GM18519 (cell line): ENCODE measurements around the gene COPZ1.
"Not testable (repeated sequence)": the region's sequence is repeated elsewhere in the genome, so short reads cannot be mapped to it uniquely, and the experiment has no call there.

Experiments
- ATAC-seq: cut with Tn5 transposase; IDR thresholded peaks from one replicate; pipeline ENCODE4 v1.9.1; 2021; ENCODE audit warnings: mild to moderate bottlenecking, moderate library complexity; ENCODE audit not compliant: unreplicated experiment, low FRiP score

Gene COPZ1

DNA sequence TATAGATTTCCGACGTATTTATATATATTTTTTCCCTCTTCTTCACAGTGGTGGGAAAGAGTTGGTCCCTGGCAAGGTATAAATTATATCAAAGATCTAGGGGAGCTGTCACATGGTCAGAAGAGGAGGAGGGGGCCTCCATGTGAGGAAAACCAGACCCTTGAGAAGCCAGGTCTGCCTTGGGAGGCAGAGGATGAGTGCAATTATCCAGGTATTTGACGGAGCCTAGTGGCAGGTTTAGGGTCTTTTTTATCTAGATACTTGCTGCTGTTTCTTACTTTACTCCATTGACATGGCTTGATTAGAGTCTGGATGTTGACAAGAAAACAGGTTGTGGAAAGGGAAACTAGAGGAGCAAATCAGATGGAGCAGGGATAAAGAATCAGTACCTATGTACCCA lies 5.5 kb downstream of the COPZ1 start:
- no peak for ATAC-seq

DNA sequence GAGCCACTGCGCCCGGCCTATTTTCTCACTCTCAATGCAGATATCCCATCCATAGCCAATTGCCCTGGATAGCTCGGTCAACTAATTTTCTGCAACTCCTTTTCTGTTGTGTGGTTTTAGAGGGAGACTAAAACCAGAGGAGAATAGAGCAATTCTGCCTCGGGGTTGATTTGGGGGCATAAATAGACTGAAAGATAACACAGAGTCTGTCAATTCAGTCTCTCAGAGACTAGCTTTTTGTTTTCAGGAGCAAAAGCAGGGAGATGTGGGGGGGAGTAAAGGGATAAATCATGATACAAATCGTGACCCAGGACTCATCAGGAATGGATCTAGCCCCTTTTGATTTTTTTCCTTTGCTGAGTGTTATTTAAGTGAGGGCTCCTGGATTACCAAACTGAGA lies 6.5 kb downstream of the COPZ1 start:
- ATAC-seq, result no peak

DNA sequence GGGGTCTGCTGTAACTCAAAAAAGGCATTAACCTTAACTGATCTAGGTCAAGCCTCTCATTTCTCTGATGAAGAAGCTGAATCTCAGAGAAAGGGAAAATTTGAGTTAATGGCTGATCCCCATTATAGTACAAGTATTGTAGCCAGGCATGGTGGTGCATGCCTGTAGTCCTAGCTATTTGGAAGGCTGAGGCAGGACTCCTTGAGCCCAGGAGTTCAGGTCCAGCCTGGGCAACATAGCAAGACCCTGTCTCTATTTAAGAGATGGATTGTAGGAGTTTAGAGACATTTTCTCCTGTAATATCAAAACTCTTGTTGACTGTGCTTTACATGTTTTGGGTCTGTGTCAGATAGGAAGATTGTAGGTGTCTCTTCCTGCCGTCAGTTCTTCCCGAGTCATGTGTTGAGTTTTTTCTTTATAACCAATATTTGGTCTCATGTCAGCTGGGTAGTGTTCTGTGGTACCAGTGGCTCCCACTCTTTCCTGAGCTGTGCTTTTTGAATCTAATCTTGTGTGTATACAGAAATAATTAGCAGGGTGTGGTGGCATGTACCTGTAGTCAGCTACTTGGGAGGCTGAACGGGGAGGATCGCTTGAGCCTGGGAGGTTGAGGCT lies 8.6 kb downstream of the COPZ1 start:
- no peak for ATAC-seq

DNA sequence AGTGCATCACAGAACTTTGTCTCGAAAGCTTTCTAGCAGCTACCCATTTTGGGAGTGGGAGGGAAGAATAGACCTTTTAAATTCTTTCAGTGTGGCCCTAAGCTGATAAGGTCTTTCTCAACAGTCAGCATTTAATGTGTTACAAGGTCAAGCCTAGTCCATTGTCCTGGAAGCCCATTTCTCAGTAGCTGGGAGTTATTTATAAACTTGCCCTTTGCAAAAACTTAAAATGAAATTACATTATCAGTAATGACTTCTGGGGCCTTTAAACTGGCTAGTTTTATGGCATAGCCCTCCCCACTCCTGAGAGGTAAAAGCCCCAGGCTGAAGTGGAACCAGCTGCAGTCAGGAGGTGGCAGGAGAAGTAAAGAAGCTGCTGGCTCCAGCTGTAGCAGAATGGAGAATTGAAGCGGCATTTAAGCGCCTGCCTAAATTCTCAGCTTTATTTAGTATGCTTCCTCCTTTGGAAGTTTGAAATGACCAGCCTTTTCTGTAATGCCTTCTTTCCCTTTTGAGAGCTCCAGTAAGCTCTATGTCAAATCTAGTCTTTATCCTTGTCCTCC lies 12.4 kb downstream of the COPZ1 start:
- no peak for ATAC-seq

DNA sequence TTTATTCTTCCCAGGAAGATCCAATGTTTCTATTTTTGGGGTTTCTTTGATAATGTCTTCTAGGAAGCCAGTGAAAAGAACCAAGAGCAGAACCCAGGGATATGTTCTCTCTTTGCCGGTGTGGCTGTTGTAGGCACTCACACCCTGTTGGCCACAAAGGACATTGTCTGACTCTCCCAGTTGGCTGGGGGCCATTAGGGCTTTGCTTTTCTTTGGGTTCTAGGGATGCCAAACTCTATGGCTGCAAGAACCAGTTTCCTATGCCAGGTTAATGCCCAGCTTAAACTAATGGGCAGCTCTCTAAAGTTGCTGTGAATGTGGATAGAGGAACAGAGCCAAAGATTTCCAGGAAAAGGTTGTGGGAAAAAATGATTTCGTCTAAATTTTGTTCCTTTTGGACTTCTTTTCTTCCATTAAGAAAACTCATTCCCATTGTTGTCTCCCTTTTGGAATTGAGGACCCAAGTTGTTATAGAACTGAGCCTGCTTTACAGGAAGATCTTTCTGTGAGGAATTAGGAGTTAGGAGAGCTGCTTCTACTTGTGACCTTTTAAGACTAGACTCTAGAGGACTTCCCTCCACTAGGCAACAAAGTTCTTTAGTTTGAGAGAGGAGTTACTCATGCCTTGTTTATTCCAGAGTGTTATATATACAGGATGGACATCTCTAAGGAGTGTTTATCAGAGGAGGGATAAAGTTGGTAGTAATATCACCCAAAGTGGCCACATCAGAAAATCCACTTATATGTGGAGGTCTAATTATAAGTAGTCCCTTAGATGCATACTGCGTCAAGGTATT lies 13.1 kb downstream of the COPZ1 start:
- ATAC-seq, result no peak

DNA sequence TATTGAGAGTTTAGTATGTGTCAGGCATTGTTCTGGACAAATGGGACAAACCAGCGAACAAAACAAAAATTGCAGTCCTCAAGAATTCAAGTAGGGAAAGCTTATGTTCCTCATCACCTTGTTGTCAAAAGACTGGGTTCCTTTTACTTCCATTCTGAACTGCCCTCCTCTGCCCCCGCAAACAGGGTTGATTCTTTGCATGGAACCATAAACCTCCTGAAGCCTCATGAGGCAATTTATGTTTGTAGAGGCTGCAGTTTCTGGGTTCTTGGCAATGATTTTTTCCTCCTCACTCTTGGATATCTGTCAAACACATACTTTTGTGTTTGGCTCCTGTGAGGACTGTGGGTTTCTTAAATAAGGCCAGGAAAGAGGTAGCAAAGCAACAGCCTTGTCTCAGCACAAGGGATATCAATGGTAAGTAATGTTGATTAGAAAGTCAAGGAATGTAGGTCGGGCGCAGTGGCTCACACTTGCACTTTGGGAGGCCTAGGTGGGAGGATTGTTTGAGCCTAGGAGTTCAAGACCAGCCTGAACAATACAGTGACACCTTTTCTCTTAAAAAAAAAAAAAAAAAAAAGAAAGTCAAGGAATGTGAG lies 13.9 kb downstream of the COPZ1 start:
- no peak for ATAC-seq

DNA sequence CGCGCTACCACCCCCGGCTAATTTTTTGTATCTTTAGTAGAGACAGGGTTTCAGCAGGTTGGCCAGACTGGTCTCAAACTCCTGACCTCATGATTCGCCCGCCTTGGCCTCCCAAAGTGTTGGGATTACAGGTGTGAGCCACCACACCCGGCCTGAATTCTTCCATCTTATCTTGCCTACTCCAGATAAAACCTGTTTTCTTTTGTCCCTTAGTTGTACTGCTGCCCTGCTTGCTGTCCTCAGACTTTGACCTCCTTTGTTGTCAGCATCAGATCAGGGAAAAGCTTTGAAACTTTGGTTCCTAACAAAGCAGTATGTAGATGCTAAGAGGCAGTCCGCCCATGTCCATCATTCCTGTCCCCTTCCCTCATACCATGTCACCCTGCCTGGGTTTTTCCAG lies 15.9 kb downstream of the COPZ1 start:
- no peak for ATAC-seq

DNA sequence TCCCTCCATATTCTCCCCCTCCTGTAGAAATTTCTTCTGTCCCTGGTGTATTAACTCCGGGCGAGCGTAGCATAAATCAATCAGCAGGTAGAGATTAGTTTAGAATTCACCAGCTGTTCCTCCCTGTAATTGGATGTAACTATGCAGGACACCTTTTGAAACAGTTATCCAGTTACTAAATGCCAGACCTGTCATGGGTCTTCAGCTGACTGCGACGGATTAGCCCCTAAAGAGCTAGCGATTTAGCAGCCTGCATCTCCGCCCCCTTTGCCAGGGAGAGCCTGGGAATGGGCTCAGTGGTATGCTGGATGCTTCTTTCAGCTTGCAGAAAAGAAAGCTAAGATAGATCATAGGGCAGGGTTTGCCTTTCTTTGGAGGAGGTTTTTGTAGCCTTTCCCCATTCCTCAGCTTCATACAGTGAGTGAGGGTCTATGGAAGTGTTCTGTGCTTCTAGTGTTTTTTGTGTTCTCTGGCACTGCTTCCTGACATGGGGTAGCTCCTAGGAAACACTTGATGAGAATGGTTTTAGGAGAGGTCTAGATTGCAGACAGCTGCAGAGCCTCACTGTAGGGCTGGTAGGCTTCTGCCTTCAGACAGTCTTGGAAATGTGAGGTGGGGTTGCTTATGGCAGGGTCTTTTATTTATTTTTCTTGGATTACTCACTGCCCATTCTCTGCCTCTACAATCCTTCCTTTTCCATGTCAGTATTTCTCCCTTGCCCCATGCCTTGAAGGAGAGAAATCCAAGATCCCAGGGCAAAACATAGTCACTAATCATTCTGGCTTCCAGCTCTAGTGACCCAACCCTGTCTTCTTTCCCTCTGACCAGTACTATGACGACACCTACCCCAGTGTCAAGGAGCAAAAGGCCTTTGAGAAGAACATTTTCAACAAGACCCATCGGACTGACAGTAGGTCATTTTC lies 16.7 kb downstream of the COPZ1 start:
- ATAC-seq, result no peak

DNA sequence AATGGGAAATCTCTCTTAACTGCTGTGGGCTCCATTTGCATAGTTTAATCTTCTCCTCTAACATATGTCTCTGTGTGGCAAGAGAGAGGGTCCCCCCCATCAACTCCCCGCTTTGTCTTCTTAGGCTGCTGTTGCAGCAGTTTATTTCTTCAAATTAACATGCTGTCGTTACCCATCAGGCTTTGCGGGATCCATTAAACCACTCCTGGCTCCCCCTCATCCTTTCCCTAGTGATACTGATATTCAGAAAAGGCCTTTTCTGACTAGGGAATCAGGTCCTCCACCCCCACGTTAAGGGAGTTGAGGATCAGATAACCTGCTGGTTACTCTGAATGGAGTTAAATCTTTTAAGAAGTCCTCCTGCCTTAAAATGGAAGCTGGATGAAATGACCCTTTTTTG lies 24.1 kb downstream of the COPZ1 start:
- ATAC-seq, result no peak

DNA sequence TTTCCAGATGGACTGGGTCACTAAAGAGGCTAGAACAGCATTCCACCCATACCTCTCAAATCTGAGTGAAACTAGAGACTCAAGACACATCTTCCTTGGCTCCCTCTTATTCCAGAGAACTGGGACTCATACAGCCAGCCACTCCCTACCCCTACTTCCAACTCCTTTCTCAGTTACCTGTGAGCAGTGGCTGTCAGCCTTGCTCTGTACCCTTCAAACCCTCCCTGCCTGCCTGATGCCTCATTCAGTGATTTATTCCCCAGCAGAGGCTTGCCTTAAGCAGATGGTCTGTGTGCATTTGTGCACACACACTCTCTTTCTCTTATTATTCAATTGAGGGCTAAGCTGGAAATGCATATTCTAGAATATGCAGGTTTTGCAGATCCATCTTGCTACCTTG lies 24.7 kb downstream of the COPZ1 start:
- ATAC-seq, result no peak

DNA sequence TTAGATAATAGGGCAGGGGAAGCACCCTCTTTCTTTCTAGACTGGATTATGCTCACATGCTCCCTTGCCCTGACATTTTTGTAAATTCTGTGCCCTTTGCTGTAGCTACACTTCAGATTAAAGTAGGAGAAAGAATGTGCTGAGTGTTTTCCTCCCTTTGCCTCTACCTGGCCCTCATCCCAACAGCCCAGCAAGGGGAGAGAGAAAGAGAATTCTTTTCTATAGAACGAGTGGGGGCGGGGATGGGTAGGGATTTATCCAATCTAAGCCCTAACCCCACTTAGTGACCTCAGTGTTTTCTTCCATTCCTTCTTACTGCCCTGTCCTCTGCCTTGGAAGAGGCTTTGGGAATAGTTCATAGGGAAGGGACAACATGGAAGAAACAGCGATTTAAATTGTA lies 25.8 kb downstream of the COPZ1 start:
- no peak for ATAC-seq

DNA sequence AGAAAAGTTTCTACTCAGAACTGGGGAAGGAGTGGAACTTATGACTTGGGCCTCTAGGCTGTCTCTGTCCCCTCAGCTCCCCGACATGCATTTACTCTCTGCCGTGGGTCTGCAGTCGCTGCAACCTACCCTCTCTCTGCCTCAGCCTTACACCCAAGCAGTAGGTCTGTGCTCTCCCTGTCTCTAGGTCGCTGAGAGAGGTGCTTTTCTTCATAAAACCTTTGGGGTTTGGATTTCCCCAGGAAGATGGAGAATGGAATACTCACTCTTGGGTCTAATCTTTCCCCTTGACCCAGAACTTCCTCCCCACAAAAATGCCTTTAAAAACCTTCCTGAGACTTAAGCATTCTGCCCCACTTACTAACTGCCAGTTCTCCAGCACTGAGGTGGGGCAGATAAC lies 26.4 kb downstream of the COPZ1 start:
- ATAC-seq, result no peak

DNA sequence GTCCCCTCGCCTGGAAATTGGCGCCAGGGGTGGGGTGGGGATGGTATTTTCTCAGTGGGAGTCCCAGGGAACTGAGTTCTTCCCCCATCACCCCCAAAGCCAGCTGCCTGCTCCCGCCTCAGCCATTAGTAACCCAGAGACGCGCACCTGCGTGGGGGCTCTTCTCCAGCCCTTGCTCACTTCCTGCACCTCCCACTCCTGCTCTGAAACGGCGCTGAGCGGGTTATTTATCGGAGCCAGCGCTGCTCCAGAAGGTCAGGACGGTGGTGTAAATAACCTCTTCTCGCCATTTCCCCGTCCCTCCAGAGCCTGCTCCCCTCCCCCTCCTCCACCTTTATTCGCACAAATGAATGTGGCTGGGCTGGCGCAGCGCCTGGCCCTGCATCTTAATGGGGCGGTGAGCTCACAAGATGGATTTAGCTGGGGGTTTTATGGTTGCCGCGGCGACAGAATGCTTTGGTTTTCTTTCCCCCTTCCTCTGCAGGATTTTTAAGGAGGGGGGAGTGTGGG lies 27.1 kb downstream of the COPZ1 start:
- no peak for ATAC-seq

DNA sequence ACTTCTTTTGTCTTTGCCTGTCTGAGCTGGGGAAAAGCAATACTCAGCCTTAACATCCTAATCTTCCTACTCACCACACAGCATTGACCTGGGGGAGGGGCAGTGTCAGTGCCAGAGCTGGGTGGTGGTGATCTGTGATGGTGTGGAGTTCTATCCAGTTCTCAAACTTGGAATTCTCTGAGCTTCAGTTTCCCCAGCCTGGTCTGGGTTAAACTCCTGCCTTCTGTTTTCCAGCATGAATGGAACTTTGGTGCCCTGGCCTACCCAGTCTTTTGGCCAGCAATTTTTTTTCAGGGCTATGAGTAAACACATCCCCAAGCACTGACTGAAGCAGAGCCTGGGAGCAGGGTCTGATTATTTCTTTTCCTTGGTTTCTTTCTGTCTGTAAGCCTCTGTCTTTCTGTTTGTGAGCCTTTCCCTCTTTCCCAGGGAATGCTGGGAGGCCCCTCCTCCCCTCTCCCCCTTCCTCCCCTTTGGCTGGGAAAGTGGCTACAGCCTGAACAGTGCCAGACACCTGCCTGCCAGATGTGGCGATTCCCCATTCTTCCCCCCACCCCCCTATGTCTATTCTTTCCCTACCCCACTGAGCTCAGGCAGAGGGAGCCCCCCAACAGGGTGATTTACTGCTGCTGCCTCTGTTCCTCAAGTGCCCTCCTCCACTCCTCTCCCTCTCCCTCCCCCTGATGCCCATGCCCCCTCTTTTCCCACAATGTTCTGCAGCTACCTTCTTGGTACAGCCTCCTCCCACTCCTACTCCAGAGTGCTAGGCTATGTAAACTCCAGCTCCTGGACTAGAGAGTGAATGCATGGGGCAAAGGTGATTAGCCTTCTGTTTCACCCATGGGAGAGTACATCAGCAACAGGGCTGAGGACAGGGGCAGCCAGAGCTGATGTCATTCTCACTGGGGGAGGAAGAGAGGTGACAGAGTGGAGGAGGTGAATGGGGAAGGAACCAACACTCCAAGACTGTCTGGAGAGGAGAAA lies 28.3 kb downstream of the COPZ1 start:
- no peak for ATAC-seq

DNA sequence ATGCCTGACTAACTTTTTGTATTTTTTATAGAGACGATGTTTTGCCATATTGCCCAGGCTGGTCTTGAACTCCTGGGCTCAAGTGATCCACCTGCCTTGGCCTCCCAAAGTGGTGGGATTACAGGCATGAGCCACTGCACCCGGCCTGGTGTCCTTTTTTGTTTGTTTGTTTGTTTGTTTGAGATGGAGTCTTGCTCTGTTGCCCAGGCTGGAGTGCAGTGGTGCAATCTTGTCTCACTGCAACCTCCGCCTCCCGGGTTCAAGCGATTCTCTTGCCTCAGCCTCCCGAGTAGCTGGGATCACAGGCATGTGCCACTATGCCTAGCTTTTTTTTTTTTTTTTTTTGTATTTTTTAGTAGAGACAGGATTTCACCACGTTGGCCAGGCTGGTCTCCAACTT lies 29.3 kb downstream of the COPZ1 start:
- ATAC-seq, result not testable (repeated sequence)

DNA sequence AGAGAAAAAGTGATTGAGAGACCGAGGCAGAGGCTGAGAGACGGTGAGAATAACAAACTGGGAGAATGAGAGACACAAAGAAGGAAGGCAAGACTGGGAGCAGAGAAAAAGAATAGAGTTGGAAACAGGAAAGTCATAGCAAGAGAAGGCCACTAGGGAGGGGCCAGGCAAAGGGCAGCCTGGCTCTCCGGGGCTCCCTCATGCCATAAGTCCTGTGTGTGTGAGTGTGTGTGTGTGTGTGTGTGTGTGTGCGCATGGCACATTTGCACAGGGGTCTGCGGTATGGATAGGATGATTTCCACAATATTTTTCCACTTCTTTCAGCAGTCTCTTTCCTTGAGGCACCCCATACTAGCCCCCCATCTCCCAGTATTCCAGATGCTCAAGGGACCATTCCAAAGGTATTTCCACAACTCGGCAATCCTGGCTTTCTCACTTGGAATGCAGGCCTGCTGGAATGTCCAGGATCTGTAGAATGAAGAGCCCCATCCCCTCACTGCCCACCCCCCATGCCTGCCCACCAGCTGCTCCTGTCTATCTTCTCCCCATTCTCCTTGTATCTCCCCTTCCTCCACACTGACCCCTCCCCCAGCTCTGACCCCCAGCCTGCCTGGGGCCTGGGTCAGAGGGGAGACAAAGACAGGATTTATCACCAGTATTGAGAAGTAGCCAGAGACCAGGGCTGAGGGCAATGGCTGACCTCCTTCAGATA lies 30.3 kb downstream of the COPZ1 start:
- ATAC-seq, result no peak

DNA sequence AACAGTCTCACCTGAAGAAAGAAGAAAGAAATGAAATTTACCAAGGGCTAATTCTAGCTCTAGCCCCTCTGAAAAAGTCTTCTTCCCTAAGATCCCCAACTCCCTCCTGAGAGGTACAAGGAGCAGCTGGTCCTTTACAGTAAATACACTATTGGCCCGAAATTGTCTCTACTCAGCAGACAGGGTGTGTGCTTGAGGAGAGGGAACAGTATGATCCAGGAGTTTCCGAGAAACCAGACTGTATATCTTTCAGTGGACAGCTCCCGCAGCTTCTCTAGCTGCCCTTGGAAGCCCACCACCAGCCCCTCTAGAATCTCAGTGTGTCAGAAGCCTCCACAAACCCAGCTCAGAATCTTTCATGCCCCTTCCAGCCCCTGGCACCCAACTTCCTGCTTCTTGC lies 31.3 kb downstream of the COPZ1 start:
- ATAC-seq, result no peak

DNA sequence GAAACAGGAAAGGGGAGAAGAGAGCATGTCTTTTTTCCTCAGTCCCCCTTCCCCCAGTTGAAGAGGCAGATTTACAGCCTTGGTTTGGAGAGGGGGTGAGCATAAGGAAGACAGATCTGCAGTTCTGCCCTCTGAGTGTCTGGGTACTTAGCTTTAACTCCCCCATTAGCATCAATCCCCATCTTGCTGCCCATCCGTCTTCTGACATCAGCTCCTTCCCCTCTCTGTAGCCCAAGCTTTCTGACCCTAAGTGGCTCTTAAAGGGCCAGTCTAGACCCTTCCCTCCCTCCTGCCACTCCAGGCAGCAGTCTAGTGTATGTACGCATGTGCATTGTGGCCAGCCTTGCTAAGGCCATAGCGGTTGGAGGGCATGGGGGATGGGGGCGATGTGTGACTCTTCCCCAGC lies 32.0 kb downstream of the COPZ1 start:
- no peak for ATAC-seq
